GM20431 (cell line): Measurements from ENCODE around the gene RABGAP1L.
"Not testable (repeated sequence)": the region's sequence is repeated elsewhere in the genome, so short reads cannot be mapped to it uniquely, and the experiment has no call there.

Experiments used
- in situ Hi-C: fragments of 300-500 bp; cut with MseI, MboI; formaldehyde crosslinking; loops from one replicate; pipeline ENCODE4 v1.15.0; 2020; ENCODE audit warnings: low sequenced_read_pairs; ENCODE audit not compliant: unreplicated experiment

The RABGAP1L gene

GRCh38 chr1:174153085-174153824 is 6.1 kb upstream of the RABGAP1L start:
- in situ Hi-C loops, result no loop called here

DNA sequence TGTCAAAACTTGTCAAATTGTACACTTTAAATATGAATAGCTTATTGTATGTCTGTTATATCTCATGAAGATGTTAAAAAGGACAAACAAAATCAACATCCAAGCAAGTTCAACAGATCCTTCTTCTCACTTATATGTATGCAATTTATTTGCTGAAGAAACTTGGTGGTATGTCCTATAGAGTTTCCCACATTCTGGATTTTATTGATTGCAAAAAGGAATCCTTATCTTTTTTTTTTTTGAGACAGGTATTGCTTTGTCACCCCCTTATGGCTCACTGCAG is 5.6 kb upstream of the RABGAP1L start:
- in situ Hi-C loops, result no loop called here

GRCh38 chr1:174156437-174156836 is 2.9 kb upstream of the RABGAP1L start:
- in situ Hi-C loops, result no loop called here

DNA sequence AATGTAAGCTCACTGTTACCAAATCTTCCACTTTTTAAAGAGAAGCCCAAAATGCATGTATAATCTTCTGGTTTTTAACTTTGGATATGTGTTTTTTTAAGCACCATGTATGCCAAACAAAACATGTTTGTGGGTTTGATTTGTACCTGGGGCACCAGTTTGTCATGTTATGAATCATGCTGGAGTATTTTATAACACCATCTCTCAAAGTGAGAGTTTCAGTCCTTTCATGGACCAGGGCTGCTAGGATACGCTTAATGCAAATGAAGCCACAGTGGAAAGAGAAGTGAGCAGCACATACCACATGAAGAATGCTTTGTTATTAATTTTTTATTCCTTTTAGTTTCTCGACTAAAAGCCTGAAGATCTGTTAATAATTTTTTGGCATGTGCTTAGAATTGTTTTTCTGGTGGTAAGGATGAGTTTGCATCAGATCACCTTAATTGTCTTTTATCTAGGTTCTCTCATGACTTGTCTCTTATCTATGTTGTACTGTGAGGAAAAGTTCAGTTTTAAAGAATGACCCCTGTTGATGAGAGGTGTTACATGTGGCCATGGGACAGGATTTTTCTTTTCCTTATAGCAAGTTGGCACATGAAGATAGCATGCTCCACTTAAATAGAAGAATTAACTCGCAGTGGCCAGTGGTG is 2.0 kb upstream of the RABGAP1L start:
- in situ Hi-C loops, result no loop called here

- in situ Hi-C loops, result no loop called here
Measured at GRCh38 chr1:174158767-174159251, 511 bp upstream of the RABGAP1L start.

DNA sequence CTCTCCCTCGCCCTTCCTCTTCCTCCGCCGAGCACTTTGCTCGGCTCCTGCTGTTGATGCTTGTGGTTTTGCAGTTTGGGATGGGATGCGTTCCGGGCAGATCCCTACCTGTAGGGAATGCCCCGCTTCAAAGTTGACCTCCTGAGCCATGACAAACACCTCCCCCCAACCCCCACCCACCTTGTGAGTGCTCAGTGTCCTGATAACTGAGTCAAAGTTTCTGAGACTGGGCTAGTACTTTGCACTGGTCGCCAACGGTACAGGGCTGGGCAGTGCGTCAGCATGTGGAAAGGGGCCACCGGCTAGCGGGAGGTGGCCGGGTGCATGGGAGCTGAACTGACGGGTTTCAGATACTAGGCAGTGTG is 771 bp downstream of the RABGAP1L start:
- in situ Hi-C loops, result no loop called here

DNA sequence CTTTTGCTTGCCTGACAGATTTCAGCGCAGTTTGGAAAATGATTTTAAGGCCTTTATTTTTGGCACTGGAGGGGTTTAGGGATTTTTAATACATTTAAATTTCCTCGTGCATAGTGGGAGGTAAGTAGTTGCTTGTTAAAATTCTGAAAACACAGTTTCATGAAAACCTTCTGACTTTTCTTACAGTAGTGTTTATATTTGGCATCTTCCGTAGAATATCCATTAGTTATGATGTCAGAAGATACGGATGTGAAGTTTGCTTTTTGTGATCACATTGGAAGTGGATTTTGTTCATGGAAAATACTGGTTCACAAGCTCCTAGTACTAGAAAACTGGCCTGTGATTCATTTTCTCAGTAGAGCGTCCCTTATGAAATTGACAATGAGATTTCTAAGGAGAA is 1.3 kb downstream of the RABGAP1L start:
- in situ Hi-C loops, result no loop called here

- in situ Hi-C loops, result no loop called here
Measured at GRCh38 chr1:174161813-174162212, 2.5 kb downstream of the RABGAP1L start.

DNA sequence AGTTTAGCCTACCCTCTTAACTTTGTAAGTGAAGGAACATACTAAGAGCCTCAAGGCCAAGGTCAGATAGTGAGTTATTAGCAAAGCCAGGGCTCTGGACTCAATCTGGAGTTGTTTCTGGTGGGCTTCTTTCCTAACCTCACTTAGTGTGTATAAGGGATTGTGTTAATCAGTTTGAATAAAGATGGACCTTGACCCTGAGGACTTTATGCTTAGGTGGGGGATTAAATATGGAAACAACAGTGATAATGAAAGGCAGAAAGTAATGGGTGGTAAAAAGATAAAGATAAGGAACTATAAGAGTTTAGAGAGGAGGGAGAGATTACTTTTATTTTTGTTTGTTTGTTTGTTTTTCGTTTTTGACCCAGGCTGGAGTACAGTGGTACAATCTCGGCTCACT is 5.5 kb downstream of the RABGAP1L start:
- in situ Hi-C loops, result no loop called here

DNA sequence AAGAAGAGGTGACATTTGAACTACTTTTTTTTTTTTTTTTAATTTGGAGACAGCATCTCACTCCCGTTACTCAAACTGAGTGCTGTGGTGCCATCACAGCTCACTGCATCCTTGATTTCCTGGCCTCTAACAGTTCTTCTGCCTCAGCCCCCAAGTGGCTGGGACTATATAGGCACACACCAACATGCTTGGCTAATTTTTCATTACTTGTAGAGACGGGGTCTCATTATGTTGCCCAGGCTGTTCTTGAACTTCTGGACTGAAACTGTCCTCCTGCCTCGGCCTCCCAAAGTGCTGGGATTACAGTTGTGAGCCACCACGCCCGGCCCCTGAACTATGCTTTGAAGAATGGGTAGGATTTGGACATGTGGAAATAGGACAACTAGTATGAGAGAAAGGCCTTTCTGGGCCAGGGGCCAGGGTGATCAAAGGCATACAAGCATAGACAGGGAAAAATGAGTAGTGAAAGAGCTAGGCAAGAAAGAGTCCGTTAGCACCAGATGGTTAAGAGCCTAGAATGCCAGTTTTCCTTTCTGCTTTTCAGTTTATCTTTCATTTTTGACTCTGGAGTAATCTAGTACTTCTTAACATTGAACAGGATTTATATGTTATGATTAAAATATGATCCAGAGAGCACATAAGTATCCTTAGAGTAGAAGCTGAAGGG is 6.3 kb downstream of the RABGAP1L start:
- in situ Hi-C loops, result no loop called here

GRCh38 chr1:174166530-174167264 is 7.4 kb downstream of the RABGAP1L start:
- in situ Hi-C loops, result no loop called here

GRCh38 chr1:174167265-174167803 is 8.0 kb downstream of the RABGAP1L start:
- in situ Hi-C loops, result no loop called here

GRCh38 chr1:174169342-174169741 is 10.0 kb downstream of the RABGAP1L start:
- in situ Hi-C loops, result no loop called here

DNA sequence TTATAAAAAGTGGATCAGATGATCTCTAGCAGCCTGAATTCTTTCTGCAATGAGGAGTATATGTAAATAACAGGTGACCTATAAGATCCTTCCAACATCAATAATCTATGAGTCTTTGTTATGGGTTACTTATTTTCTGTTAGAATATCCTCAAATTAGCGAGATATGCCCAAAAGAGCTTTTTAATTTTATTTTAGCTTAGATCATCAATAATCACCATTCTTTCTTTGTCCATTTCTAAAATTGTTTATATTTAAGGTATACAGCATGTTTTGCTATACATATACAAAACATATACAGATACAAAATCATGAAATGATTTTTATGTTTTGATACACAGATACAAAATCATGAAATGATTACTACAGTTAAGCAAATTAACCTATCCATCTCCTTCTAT is 11.8 kb downstream of the RABGAP1L start:
- in situ Hi-C loops, result no loop called here

DNA sequence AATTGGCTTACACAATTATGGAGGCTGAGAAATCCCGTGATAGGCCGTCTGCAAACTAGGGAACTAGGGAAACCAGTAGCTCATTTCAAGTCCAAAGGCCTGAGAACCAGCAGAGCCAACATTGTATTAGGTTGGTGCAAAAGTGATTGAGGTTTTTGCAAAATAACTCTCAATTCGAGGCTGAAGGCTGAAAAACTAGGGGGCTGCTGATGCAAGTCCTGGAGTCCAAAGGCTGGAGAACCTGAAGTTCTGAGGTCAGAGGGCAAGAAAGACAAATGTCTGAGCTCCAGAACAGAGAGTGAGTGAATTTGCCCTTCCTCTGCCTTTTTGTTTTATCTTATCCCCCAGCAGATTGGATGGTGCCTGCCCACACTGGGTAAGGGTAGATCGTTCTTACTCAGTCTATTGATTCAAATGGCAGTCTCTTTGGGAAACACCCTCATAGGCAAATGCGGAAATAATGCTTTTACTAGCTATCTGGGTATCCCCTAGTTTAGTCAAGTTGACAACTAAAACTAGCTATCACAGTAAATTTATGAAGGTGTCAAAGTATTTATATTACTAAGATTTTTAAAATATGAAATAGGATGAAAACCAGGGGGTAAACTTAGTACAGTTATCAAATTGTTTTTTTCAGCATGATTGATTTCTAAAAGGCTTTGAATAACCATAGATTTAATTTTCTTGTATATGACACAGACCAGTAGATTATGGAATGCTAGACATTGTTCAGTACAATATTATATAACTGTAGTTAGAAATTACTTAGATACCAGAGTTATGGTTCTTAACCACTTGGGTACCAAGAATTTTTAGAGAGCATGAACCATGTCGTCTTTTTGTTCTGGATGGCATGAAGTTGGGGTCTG is 15.4 kb downstream of the RABGAP1L start:
- in situ Hi-C loops, result no loop called here

GRCh38 chr1:174178459-174178858 is 19.1 kb downstream of the RABGAP1L start:
- in situ Hi-C loops, result not testable (repeated sequence)

- in situ Hi-C loops, result no loop called here
Measured at GRCh38 chr1:174189428-174190062, 30.2 kb downstream of the RABGAP1L start.

DNA sequence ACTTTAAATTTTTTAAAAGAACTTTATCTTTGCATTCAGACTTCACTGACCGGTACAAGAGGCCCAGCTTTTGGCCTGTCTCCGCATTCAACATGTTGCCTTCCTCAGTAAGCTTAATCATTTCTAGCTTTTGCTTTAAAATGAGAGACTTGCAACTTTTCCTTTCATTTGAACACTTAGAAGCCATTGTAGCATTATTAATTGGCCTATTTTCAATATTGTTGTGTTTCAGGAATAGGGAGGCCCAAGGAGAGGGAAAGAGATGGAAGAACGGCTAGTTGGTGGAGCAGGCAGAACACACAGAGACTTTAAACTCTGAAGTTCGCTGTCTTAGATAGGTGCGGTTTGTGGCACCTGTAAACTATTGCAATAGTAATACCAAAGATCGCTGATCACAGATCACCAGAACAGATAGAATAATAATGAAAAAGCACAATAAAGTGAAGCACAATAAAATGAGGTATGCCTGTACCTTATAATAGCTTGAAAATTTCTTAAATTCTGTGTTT is 31.4 kb downstream of the RABGAP1L start:
- in situ Hi-C loops, result no loop called here

DNA sequence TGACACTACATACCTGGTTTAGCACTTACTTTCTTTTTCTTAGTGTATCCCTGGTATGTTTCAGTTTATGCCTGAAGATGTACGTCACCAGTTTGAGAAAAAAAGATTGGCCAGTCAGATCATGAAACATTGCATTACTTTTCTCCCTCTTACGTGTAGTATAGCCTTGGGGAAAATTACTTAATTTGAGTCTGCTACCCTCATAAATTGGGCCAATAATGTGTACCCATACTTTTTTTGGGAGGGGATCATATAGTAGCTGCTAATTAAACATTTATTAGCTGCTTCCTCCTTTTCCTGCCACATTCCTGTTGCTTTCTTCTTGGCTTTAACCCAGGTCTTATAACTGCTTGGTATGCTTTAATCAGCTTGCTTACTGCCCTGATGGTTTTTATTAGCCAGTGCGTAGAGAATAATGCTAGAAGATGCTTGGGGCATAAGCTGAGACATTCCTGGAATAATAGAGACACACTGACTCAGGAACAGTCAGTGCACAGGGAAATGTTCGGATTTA is 32.1 kb downstream of the RABGAP1L start:
- in situ Hi-C loops, result no loop called here
